Upper lobe of left lung (tissue), 6 donors: ENCODE data around the gene USP3. TPM values are rescaled to one million over a fixed set of nuclear protein-coding genes. Genes with fewer than 3 reads are reported as not detected.
"Not testable (repeated sequence)": the region's sequence is repeated elsewhere in the genome, so short reads cannot be mapped to it uniquely, and the experiment has no call there.

Source experiments
- ATAC-seq, 2 donors: fragments of 200-7000 bp; cut with Tn5 transposase; one replicate each; pipeline ENCODE4 v1.9.1; 2022; ENCODE audit warnings: mild to moderate bottlenecking in 2 of 2, moderate library complexity in 2 of 2; ENCODE audit not compliant: low FRiP score in 2 of 2
- DNase-seq, 2 donors: peaks; one replicate each; pipeline ENCODE4 v3.0.0-alpha.2; 2019 to 2020
- H3K27ac ChIP-seq, 4 donors: fragments of 200-600 bp; sonication (generic); one replicate each; pipeline ENCODE4 v1.5.1; 2016 to 2019
- H3K27me3 ChIP-seq, 4 donors: fragments of 200-600 bp; sonication (generic); one replicate each; pipeline ENCODE4 v1.5.1; 2017 to 2019
- H3K36me3 ChIP-seq, 4 donors: fragments of 200-600 bp; sonication (generic); one replicate each; pipeline ENCODE4 v1.5.1; 2016 to 2019
- H3K4me1 ChIP-seq, 4 donors: fragments of 200-600 bp; sonication (generic); one replicate each; pipeline ENCODE4 v1.5.1; 2018 to 2019
- H3K4me3 ChIP-seq, 4 donors: fragments of 200-600 bp; sonication (generic); one replicate each; pipeline ENCODE4 v1.5.1; 2017 to 2019; ENCODE audit warnings: mild to moderate bottlenecking in 2 of 4, moderate library complexity in 1 of 4
- H3K9me3 ChIP-seq, 4 donors: fragments of 200-600 bp; sonication (generic); one replicate each; pipeline ENCODE4 v1.5.1; 2018 to 2019
- CTCF ChIP-seq, 6 experiments: fragments of 450-650 bp in 4 of 6; fragments of 200-600 bp in 2 of 6; sonication (generic) in 2 of 6; IDR thresholded peaks; one replicate each; pipeline ENCODE4 v1.5.1; 2016 to 2019; ENCODE audit warnings: antibody characterized with exemption in 6 of 6
- EP300 ChIP-seq, 4 donors: sonication (generic); formaldehyde crosslinking; IDR thresholded peaks; one replicate each; pipeline ENCODE4 v1.5.1; 2017; ENCODE audit warnings: antibody characterized with exemption in 4 of 4, control low read depth in 2 of 4
- POLR2A ChIP-seq, 4 donors: fragments of 450-650 bp; IDR thresholded peaks; one replicate each; pipeline ENCODE4 v1.5.1; 2016 to 2017; ENCODE audit warnings: antibody characterized with exemption in 4 of 4, mild to moderate bottlenecking in 2 of 4
- POLR2AphosphoS5 ChIP-seq, 2 donors: sonication (generic); formaldehyde crosslinking; IDR thresholded peaks; one replicate each; pipeline ENCODE4 v1.5.1; 2017; ENCODE audit warnings: antibody characterized with exemption in 2 of 2
- WGBS, 2 donors: methylation state at CpG; one replicate each; pipeline ENCODE4 v1.1.5; 2017 to 2018; 5-methylcytosine and 5-hydroxymethylcytosine counted together
- total RNA-seq, 6 donors: library from RNA; depleted of rRNA in 4 of 6; stranded (reverse); fragments of >200 nt in 4 of 6; gene quantifications; one replicate each; pipeline versions ENCODE4 v1.1.0 to v1.2.1, GENCODE V29; 2016 to 2021
- donor health status: DM: no; HTN: no; CAD: no; lungs with moderate emphysema.
- donor health status: DM: no; HTN: yes; CAD: no; lungs with severe emphysema.

USP3 gene
- total RNA-seq, 6 donors from 2014 or later, result 45.7 to 87.0 (median 63.8) TPM

DNA sequence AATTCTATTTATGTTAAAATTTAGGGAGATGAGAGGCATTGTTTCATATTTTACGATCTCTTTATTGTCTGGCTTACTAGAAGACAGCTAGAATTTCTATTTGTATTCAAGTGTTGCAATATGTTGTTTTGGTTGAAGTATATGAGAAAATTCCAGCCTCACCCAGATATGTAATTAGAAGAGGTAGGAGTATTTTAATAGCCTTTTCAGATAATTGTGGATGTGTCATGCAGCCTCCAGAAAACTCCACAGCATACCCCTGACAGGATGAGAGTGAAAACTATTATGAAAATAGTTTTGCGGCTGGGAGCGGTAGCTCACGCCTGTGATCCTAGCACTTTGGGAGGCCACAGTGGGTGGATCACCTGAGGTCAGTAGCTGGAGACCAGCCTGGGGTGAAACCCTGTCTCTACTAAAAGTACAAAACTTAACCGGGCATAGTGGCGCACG, 21.5 kb upstream of the USP3 start:
- Histone ChIP-seq H3K4me1 (peaks cover 22 to 47% (median 36%) of the 10 kb centered on the region in 4 donors), H3K36me3 (no peaks in the 10 kb centered on the region), H3K27me3 (no peaks in the 10 kb centered on the region), H3K9me3 (no peaks in the 10 kb centered on the region), H3K4me3 (no peak overlapping the region), H3K27ac (peak overlapping the region in 1 of 4 donors; percentile 26)
- DNase-seq (no peak), ATAC-seq (no peak)
- 68 to 78% methylated on average over 7 of the region's 7 CpGs for WGBS, 2 donors
- TF ChIP-seq EP300 (IDR thresholded peaks at IDR 0.05) (no peak), POLR2A (IDR thresholded peaks at IDR 0.05) (no peak), POLR2AphosphoS5 (IDR thresholded peaks at IDR 0.05) (no peak), CTCF (IDR thresholded peaks at IDR 0.05) (no peak)

- no peaks in the 10 kb centered on the region for H3K27me3 ChIP-seq
- TF ChIP-seq CTCF (IDR thresholded peaks at IDR 0.05) (no peak), EP300 (IDR thresholded peaks at IDR 0.05) (no peak), POLR2A (IDR thresholded peaks at IDR 0.05) (no peak), POLR2AphosphoS5 (IDR thresholded peaks at IDR 0.05) (no peak)
- ATAC-seq, result no peak
- H3K4me3 ChIP-seq, result no peak overlapping the region
- H3K36me3 ChIP-seq, result no peaks in the 10 kb centered on the region
- DNase-seq, result peak in 1 of 2 donors; percentile 56
- 53 to 67% methylated on average over 6 of the region's 6 CpGs for WGBS, 2 donors
- peak overlapping the region in 3 of 4 donors; percentile 41 to 45 (median 42) for H3K27ac ChIP-seq
- H3K4me1 ChIP-seq, result peaks cover 22 to 52% (median 39%) of the 10 kb centered on the region in 4 donors
- no peaks in the 10 kb centered on the region for H3K9me3 ChIP-seq
Measured at GRCh38 chr15:63483521-63484371, 20.6 kb upstream of the USP3 start.

- 73 to 74% methylated on average over 6 of the region's 6 CpGs for WGBS, 2 donors
- Histone ChIP-seq H3K4me3 (no peak overlapping the region), H3K36me3 (no peaks in the 10 kb centered on the region), H3K27me3 (no peaks in the 10 kb centered on the region), H3K27ac (peak overlapping the region in 1 of 4 donors; percentile 42), H3K9me3 (no peaks in the 10 kb centered on the region), H3K4me1 (peaks cover 18 to 50% (median 37%) of the 10 kb centered on the region in 4 donors)
- DNase-seq, result no peak
- TF ChIP-seq POLR2AphosphoS5 (IDR thresholded peaks at IDR 0.05), result no peak
- TF ChIP-seq POLR2A (IDR thresholded peaks at IDR 0.05), result no peak
- no peak for TF ChIP-seq CTCF (IDR thresholded peaks at IDR 0.05)
- ATAC-seq, result no peak
Measured at GRCh38 chr15:63484433-63485186, 19.8 kb upstream of the USP3 start.

DNA sequence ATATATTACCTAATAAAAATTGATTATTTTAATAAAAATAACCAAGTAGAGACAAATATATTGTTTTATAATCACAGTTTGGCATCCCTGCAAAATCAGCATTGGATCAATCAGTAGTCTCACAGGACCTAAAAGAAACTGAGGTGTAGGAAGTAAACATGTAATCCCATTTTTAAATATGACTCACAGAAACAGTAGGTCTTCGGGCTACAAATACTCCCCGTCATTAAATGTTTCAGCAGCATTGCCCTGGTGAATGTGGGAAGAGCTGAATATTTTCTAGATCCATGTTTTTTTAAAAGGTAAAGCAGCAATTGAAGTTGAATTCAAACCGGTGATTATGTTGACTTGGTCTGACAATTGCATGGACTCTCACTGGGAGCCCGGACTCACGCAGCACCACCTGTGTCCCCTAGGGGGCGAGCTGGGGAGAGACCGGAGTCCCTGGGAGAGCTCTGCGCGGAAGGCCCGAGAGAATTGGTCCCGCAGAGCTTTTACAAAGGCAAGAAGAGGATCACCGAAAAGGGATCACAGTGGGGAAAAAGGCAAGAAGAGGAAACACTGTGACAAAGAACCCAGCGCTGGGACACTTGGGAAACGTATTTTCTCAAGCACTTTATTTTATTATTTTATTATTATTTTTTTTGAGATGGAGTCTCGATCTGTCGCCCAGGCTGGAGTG, 17.2 kb upstream of the USP3 start:
- TF ChIP-seq CTCF (IDR thresholded peaks at IDR 0.05) (peak; percentile 85 to 93 (median 87)), POLR2A (IDR thresholded peaks at IDR 0.05) (no peak)
- Histone ChIP-seq H3K27ac (peak overlapping the region in 3 of 4 donors; percentile 52 to 75 (median 60)), H3K9me3 (no peaks in the 10 kb centered on the region), H3K4me3 (no peak overlapping the region), H3K36me3 (no peaks in the 10 kb centered on the region), H3K27me3 (no peaks in the 10 kb centered on the region), H3K4me1 (peaks cover 23 to 45% (median 32%) of the 10 kb centered on the region in 4 donors)
- DNase-seq (peak; percentile 91 to 95), ATAC-seq (peak; percentile 91 to 93)
- 19 to 24% methylated on average over 16 of the region's 16 CpGs for WGBS, 2 donors

- 80 to 86% methylated on average over 10 of the region's 10 CpGs for WGBS, 2 donors
- Histone ChIP-seq H3K27ac (peak overlapping the region in 3 of 4 donors; percentile 52 to 75 (median 60)), H3K4me1 (peaks cover 23 to 49% (median 36%) of the 10 kb centered on the region in 4 donors)
- not testable (repeated sequence) for H3K4me3 ChIP-seq, H3K9me3 ChIP-seq, H3K27me3 ChIP-seq, ATAC-seq, H3K36me3 ChIP-seq
- peak in 1 of 2 donors; percentile 79 for DNase-seq
Measured at GRCh38 chr15:63487758-63488397, 16.5 kb upstream of the USP3 start.
